Panc1 (cell line): ENCODE data around the gene PEX5L.

Experiments used
- CTCF ChIP-seq: fragments of 450-650 bp; IDR thresholded peaks from 2 replicates; pipeline ENCODE4 v1.5.1; 2017; ENCODE audit warnings: mild to moderate bottlenecking
- POLR2AphosphoS5 ChIP-seq: IDR thresholded peaks from 2 replicates; pipeline ENCODE4 v1.6.1; 2012; ENCODE audit warnings: mild to moderate bottlenecking, low read depth, low read length, moderate library complexity
- REST ChIP-seq, 2 experiments: IDR thresholded peaks; 2 replicates each; pipeline ENCODE4 v1.6.1; 2011 to 2012; ENCODE audit warnings: low read depth in 2 of 2, control low read depth in 1 of 2, low read length in 1 of 2, mild to moderate bottlenecking in 1 of 2, moderate library complexity in 1 of 2; ENCODE audit not compliant: insufficient read depth in 1 of 2

- TF ChIP-seq CTCF (no peak), POLR2AphosphoS5 (no peak), REST (IDR thresholded peaks at IDR 0.05; ENCODE audit: insufficient read depth in 1 of 2, low read depth in 2 of 2, low read length in 1 of 2) (no peak)
Measured at GRCh38 chr3:179825527-179826246, 211.1 kb downstream of the PEX5L start.
